Measurements from ENCODE around the gene POLR2J3.
"Not testable (repeated sequence)": the region's sequence is repeated elsewhere in the genome, so short reads cannot be mapped to it uniquely, and the experiment has no call there.

POLR2J3 gene

GRCh38 chr7:102606848-102607247 lies 34.5 kb upstream of the POLR2J3 start:
- not testable (repeated sequence) for H3K27me3 ChIP-seq (ENCODE audit: control insufficient read depth, insufficient read depth, low read length); H3K27ac ChIP-seq (ENCODE audit: low read depth, low read length); H3K4me3 ChIP-seq (ENCODE audit: low read length); H3K9ac ChIP-seq (ENCODE audit: low read length); H3K4me1 ChIP-seq (ENCODE audit: control insufficient read depth, insufficient read depth, low read length); H3K36me3 ChIP-seq (ENCODE audit: control insufficient read depth, insufficient read depth, low read length)

DNA sequence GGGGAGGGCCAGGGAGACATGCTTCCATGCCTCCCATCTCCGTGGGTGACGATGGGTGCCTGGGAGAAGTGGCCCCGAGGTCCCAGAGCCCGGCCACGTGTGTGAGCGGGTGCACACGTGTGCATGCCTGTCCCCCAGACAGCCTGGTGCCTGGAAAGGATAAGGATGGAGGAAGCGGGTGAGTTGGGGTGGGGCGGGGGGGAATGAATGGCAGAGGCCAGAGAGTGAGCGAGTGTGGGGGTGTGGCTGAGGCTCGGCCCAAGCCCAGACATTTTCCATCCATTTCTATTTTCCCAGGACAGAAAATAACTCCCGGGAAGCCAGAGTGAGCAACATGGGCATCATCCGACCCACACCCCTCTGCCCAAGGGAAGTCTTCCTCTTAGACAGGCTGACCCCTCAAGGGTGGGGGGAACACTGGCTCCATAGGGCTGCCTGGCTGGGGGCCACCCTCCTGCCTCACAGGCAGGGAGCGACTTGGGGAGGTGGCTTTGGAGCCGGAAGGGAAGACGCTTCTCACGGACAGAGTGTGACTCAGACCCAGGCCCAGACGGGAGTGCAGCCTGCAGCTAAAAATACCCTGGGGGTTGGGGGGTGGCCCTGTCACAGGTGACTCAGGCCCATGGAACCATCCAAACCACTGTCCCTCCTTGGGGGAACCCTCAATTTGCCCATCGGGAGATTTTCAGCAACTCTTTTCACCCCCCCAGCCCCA lies 32.2 kb upstream of the POLR2J3 start:
- not testable (repeated sequence) for H3K36me3 ChIP-seq (ENCODE audit: control insufficient read depth, insufficient read depth, low read length); H3K27ac ChIP-seq (ENCODE audit: low read depth, low read length); H3K4me1 ChIP-seq (ENCODE audit: control insufficient read depth, insufficient read depth, low read length); H3K9ac ChIP-seq (ENCODE audit: low read length); H3K4me3 ChIP-seq (ENCODE audit: low read length); H3K27me3 ChIP-seq (ENCODE audit: control insufficient read depth, insufficient read depth, low read length)

- not testable (repeated sequence) for H3K4me3 ChIP-seq (ENCODE audit: low read length); H3K9ac ChIP-seq (ENCODE audit: low read length); H3K36me3 ChIP-seq (ENCODE audit: control insufficient read depth, insufficient read depth, low read length); H3K4me1 ChIP-seq (ENCODE audit: control insufficient read depth, insufficient read depth, low read length); H3K27ac ChIP-seq (ENCODE audit: low read depth, low read length); H3K27me3 ChIP-seq (ENCODE audit: control insufficient read depth, insufficient read depth, low read length)
These were observed 29.9 kb upstream of the POLR2J3 start for GRCh38 chr7:102602317-102602716.

GRCh38 chr7:102599699-102600098 lies 27.3 kb upstream of the POLR2J3 start:
- not testable (repeated sequence) for H3K27me3 ChIP-seq (ENCODE audit: control insufficient read depth, insufficient read depth, low read length); H3K4me1 ChIP-seq (ENCODE audit: control insufficient read depth, insufficient read depth, low read length); H3K9ac ChIP-seq (ENCODE audit: low read length); H3K4me3 ChIP-seq (ENCODE audit: low read length); H3K27ac ChIP-seq (ENCODE audit: low read depth, low read length); H3K36me3 ChIP-seq (ENCODE audit: control insufficient read depth, insufficient read depth, low read length)

DNA sequence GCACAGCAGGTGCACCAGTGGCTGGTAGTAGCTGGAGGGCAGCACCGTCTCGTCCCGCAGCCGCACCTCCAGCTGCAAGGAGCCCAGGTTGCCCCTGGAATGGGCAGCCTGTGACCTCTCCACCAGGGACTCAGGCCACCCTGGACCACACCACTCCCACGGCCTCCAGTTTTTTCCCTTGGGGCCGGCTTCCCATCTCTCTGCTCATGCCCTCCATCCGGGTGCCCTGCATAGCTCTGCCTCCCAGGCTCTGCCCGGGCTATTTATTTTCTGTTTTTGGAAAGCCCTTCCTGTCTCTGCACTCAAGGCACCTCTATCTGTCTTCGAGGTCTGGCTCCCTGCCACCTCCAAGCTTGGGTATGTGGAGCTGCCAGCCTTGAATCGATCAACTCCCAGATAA lies 23.7 kb upstream of the POLR2J3 start:
- H3K27ac ChIP-seq (ENCODE audit: low read depth, low read length); H3K4me3 ChIP-seq (ENCODE audit: low read length); H3K36me3 ChIP-seq (ENCODE audit: control insufficient read depth, insufficient read depth, low read length); H3K27me3 ChIP-seq (ENCODE audit: control insufficient read depth, insufficient read depth, low read length); H3K4me1 ChIP-seq (ENCODE audit: control insufficient read depth, insufficient read depth, low read length); H3K9ac ChIP-seq (ENCODE audit: low read length): not testable (repeated sequence)

DNA sequence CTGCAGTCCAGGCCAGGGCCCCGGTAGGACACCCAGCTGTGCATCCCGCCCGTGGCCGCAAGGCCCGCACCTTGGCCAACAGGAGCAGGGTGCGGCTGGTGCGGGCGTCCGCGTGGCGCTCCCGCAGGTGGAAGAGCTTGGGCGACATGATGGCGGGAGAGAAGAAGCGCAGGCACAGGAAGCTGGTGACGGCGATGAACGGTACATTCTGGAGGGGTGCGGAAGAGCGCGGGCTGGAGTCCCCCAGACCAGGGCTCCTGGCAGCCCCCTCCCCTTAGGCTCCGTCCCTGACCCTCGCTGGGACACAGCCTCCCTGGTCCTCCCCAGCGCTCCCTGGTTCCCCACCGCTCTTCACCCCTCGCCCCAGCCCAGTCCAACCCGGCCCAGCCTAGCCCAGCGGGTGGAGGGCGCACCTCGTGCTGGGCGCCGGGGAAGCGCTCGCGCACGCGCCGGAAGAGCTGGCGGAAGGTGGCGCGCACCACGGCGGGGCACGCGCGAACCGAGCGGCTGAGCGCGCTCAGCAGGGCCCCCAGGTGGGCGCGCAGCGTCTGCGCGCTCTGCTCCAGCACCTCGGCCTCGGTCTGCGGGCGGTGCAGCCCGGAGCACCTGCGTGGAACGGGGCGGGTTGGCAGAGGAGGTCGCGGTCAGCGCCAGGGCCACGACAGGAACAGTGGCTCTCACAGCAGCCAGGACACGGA lies 21.4 kb upstream of the POLR2J3 start:
- not testable (repeated sequence) for H3K27ac ChIP-seq (ENCODE audit: low read depth, low read length); H3K27me3 ChIP-seq (ENCODE audit: control insufficient read depth, insufficient read depth, low read length); H3K4me1 ChIP-seq (ENCODE audit: control insufficient read depth, insufficient read depth, low read length); H3K4me3 ChIP-seq (ENCODE audit: low read length); H3K36me3 ChIP-seq (ENCODE audit: control insufficient read depth, insufficient read depth, low read length); H3K9ac ChIP-seq (ENCODE audit: low read length)

GRCh38 chr7:102592477-102593019 lies 20.2 kb upstream of the POLR2J3 start:
- H3K4me3 ChIP-seq (ENCODE audit: low read length); H3K27ac ChIP-seq (ENCODE audit: low read depth, low read length); H3K36me3 ChIP-seq (ENCODE audit: control insufficient read depth, insufficient read depth, low read length); H3K27me3 ChIP-seq (ENCODE audit: control insufficient read depth, insufficient read depth, low read length); H3K4me1 ChIP-seq (ENCODE audit: control insufficient read depth, insufficient read depth, low read length); H3K9ac ChIP-seq (ENCODE audit: low read length): not testable (repeated sequence)

DNA sequence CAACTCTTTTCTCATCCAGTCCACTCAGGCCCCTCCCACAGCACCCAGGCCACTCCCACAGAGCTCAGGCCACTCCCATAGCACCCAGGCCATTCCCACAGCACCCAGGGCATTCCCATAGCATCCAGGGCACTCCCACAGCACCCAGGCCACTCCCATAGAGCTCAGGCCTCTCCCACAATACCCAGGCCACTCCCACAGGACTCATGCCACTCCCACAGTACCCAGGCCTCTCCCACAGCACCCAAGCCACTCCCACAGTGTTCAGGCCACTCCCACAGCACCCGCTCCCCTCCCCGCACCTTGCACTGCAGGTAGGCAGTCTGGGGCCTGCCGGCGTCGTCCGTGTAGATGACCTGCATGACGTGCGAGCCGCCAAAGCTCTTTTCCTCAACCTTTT lies 17.5 kb upstream of the POLR2J3 start:
- not testable (repeated sequence) for H3K4me1 ChIP-seq (ENCODE audit: control insufficient read depth, insufficient read depth, low read length); H3K36me3 ChIP-seq (ENCODE audit: control insufficient read depth, insufficient read depth, low read length)

DNA sequence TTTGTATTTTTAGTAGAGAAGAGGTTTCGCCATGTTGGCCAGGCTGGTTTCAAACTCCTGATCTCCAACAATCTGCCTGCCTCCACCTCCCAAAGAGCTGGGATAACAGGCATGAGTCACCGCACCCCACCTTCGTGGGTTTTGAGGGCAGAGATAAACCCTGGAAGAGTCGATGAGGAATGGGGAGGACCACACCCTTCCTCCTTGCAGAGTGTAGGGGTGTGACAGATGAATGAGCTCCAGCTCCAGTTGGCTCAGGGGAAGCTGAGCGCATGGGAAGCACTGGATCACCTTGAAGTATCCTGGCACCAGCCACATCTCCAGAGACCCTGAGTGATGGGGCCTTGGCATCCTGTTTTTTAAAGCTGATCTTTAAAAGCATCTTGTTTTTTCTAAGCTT lies 11.1 kb upstream of the POLR2J3 start:
- not testable (repeated sequence) for H3K4me1 ChIP-seq (ENCODE audit: control insufficient read depth, insufficient read depth, low read length); H3K27ac ChIP-seq (ENCODE audit: low read depth, low read length); H3K4me3 ChIP-seq (ENCODE audit: low read length); H3K27me3 ChIP-seq (ENCODE audit: control insufficient read depth, insufficient read depth, low read length); H3K9ac ChIP-seq (ENCODE audit: low read length); H3K36me3 ChIP-seq (ENCODE audit: control insufficient read depth, insufficient read depth, low read length)

More for the DNA sequence above, 17.5 kb upstream of the POLR2J3 start:
- not testable (repeated sequence) for H3K4me3 ChIP-seq (ENCODE audit: low read length); H3K9ac ChIP-seq (ENCODE audit: low read length); H3K27me3 ChIP-seq (ENCODE audit: control insufficient read depth, insufficient read depth, low read length); H3K27ac ChIP-seq (ENCODE audit: low read depth, low read length)

DNA sequence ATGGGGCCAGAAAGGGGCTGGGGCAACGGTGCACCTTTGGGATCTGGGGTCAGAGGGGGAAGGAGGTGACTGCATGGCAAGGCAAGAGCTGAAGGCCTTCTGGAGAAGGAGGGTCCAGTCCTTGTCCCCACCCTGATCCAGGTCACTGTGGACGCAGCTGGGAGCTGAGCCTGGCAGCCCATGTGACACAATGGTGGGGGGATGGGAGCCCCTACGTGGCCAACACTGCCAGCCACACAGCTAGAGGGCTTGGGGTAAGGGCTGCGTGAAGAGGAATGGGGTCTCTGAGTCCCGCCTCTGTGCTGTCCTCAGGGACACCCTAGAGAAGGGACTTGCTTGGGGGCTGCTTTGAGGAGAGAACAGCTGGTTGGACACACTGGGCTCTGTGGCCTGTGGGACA lies 9.3 kb upstream of the POLR2J3 start:
- H3K36me3 ChIP-seq (ENCODE audit: control insufficient read depth, insufficient read depth, low read length); H3K27me3 ChIP-seq (ENCODE audit: control insufficient read depth, insufficient read depth, low read length); H3K4me1 ChIP-seq (ENCODE audit: control insufficient read depth, insufficient read depth, low read length); H3K9ac ChIP-seq (ENCODE audit: low read length); H3K4me3 ChIP-seq (ENCODE audit: low read length); H3K27ac ChIP-seq (ENCODE audit: low read depth, low read length): not testable (repeated sequence)

DNA sequence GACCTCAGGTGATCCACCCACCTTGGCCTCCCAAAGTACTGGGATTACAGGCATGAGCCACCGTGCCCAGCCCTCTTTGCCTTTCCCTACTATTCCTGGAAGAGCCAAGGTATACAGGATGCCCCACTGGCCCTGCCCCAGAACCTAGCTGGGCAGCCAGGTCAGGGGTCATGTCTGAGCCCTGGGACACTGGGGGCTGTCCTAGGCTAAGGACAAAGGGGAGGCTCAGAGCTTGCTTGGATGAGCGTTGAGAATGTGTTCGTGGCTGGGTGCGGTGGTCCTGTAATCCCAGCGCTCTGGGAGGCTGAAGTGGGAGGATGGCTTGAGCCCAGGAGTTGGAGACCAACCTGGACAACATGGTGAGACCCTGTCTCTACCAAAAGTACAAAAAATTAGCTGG lies 6.1 kb upstream of the POLR2J3 start:
- H3K27me3 ChIP-seq (ENCODE audit: control insufficient read depth, insufficient read depth, low read length); H3K4me1 ChIP-seq (ENCODE audit: control insufficient read depth, insufficient read depth, low read length); H3K4me3 ChIP-seq (ENCODE audit: low read length); H3K36me3 ChIP-seq (ENCODE audit: control insufficient read depth, insufficient read depth, low read length); H3K9ac ChIP-seq (ENCODE audit: low read length); H3K27ac ChIP-seq (ENCODE audit: low read depth, low read length): not testable (repeated sequence)

DNA sequence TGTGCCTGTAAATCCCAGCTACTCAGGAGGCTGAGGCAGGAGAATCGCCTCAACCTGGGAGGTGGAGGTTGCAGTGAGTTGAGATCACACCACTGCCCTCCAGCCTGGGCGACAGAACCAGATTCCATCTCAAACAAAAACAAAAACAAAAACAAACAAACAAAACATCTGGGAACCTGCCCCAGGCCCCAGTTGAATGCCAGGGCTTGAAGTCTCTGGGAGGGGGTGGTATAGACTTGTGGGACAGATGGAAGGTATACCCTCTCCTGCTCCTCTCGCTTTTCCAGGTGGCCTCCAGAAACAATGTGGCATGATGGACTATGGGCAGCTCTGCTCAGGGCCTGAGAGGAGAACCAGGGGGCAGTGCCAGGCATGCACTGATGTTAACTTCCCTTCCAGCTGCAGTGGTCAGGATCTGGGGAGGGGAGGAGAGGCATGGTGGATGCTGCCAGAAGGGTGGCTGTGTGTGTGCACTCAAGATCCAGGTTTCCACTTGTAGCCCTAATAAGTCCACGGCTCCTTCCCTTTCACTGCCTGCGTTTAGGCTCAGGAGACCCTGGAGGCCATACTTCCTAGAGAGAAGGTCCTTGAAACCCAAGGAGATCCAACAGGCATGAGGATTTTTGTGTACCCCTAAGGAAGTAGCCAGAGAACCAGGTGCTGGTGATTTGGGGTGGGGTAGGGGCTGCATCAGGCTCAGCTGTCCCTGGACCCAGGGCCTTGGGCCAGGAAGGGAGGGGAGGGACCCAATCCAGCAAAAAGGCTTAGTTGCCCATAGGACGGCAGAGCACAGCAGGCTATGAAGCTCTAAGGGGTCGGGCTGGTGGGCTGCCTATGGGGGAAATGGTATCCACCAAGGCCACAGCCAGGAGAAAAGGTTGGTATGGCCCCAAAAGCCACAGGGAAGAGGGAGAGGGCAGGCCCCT lies 5.2 kb upstream of the POLR2J3 start:
- not testable (repeated sequence) for H3K27ac ChIP-seq (ENCODE audit: low read depth, low read length); H3K4me3 ChIP-seq (ENCODE audit: low read length)

More for the DNA sequence above, 5.2 kb upstream of the POLR2J3 start:
- H3K4me1 ChIP-seq (ENCODE audit: control insufficient read depth, insufficient read depth, low read length); H3K36me3 ChIP-seq (ENCODE audit: control insufficient read depth, insufficient read depth, low read length); H3K9ac ChIP-seq (ENCODE audit: low read length); H3K27me3 ChIP-seq (ENCODE audit: control insufficient read depth, insufficient read depth, low read length): not testable (repeated sequence)

All from rectal smooth muscle tissue (tissue), 1 donor.